ENCODE measurements around the gene INPP4B. TPM values are rescaled to one million over a fixed set of nuclear protein-coding genes. Genes with fewer than 3 reads are reported as not detected.

The INPP4B gene
- polyA plus RNA-seq, 1 experiment: 18.1 TPM

DNA sequence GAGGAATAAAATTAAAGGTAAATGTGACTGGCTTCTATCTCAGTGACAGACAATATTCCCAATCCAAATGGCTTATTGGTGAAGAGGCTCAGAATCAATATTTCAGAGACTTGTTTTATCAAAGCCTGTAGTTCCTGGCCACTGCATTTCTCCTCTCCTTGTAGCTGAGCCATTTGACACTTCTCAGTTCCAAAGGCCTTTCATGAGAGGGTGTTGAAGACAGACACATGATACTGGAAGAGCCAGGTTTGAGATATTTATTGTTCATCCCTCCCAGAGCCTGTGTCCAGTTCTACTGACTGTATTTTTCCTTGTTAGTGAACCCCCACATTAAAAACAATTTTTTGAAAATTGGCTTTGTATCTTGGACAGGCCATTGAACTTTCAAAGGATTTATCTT, 12.9 kb upstream of the INPP4B start:
- TF ChIP-seq, protein P1, sequence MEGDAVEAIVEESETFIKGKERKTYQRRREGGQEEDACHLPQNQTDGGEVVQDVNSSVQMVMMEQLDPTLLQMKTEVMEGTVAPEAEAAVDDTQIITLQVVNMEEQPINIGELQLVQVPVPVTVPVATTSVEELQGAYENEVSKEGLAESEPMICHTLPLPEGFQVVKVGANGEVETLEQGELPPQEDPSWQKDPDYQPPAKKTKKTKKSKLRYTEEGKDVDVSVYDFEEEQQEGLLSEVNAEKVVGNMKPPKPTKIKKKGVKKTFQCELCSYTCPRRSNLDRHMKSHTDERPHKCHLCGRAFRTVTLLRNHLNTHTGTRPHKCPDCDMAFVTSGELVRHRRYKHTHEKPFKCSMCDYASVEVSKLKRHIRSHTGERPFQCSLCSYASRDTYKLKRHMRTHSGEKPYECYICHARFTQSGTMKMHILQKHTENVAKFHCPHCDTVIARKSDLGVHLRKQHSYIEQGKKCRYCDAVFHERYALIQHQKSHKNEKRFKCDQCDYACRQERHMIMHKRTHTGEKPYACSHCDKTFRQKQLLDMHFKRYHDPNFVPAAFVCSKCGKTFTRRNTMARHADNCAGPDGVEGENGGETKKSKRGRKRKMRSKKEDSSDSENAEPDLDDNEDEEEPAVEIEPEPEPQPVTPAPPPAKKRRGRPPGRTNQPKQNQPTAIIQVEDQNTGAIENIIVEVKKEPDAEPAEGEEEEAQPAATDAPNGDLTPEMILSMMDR (IDR thresholded peaks at IDR 0.05; ENCODE audit: insufficient read depth, low read depth, low read length): no peak
- no peak for DNase-seq (ENCODE audit: low read depth)
- no peaks in the 10 kb centered on the region for H3K27me3 ChIP-seq (ENCODE audit: control insufficient read depth, insufficient read depth, low read length)
- POLR2A ChIA-PET: no interaction called here
- H3K36me3 ChIP-seq (ENCODE audit: control insufficient read depth, insufficient read depth, low read length): no peaks in the 10 kb centered on the region
- no peak overlapping the region for H3K4me3 ChIP-seq (ENCODE audit: low read depth, low read length)
- CTCF ChIA-PET: interaction anchor here (1.0 to 1.2 kb wide), 2 partner anchors 18 to 1552 kb away, joined by 3 to 5 read pairs; no protein-coding TSS in a partner anchor

DNA sequence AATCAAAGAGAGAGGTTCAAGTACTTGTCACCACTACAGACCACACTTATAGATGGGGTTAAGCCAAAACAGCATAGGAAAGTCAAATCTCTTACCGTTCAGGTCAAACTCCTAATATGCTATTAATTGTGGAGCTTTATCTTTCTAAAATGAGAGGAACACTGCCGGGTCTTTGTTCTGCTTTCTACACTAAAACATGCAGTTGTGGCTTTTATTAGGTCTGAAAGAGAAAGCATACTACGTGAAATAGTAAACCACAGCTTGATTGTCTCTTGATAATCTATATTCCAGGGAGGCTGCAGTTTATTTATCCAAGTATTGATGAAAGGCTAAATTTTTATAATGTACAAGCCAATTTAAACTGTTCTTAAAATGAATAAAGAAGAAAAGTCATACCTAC, 12.3 kb upstream of the INPP4B start:
- H3K36me3 ChIP-seq (ENCODE audit: control insufficient read depth, insufficient read depth, low read length): no peaks in the 10 kb centered on the region
- no peak overlapping the region for H3K4me3 ChIP-seq (ENCODE audit: low read depth, low read length)
- TF ChIP-seq, protein P1 (IDR thresholded peaks at IDR 0.05; ENCODE audit: insufficient read depth, low read depth, low read length): no peak
- ChIA-PET POLR2A (interaction anchor here (0.6 kb wide), 1 partner anchor 959 kb away, joined by 6 read pairs; no protein-coding TSS in a partner anchor), CTCF (interaction anchor here (1.0 to 1.2 kb wide), 2 partner anchors 17 to 1552 kb away, joined by 3 to 5 read pairs; no protein-coding TSS in a partner anchor)
- no peak for DNase-seq (ENCODE audit: low read depth)
- no peaks in the 10 kb centered on the region for H3K27me3 ChIP-seq (ENCODE audit: control insufficient read depth, insufficient read depth, low read length)

DNA sequence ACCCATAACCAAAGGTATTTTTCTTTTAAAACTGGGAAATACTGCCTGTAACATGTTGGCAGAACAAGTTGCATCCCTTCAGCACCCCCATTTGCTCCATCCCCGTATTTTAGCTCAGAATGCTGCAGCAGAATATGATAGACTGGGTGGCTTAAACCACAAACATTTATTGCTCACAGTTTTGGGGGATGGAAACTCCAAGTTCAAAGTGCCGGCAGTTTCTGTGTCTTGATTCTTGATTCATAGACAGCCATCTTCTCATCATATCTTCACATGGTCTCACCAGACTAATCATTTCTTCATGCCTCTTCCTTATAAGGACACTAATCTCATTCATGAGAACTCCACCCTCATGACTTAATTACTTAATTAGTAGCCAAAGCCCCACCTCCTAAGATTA, 10.5 kb upstream of the INPP4B start:
- ChIA-PET POLR2A (no interaction called here), CTCF (no interaction called here)
- no peak overlapping the region for H3K4me3 ChIP-seq (ENCODE audit: low read depth, low read length)
- TF ChIP-seq, protein P1 (IDR thresholded peaks at IDR 0.05; ENCODE audit: insufficient read depth, low read depth, low read length): no peak
- no peaks in the 10 kb centered on the region for H3K27me3 ChIP-seq (ENCODE audit: control insufficient read depth, insufficient read depth, low read length)
- no peak for DNase-seq (ENCODE audit: low read depth)
- no peaks in the 10 kb centered on the region for H3K36me3 ChIP-seq (ENCODE audit: control insufficient read depth, insufficient read depth, low read length)

DNA sequence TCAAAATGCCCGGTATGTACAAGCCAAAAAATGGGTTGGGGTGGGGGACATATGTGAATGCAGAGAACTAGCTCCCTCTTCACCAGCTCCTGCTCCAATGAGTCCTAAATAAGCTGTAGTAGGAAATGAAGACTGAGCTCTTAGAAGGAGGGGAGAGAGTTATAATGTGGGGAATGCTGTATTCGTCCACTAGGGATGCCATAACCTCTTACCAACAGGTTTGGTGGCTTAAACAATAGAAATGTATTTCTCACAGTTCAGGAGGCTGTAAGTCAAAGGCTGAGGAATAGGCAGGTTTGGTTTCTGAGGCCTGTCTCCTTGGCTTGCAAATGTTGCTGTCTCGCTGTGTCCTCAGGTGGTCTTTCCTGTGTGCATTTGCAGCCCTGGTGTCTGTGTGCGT, 4.4 kb upstream of the INPP4B start:
- Histone ChIP-seq H3K36me3 (ENCODE audit: control insufficient read depth, insufficient read depth, low read length) (no peaks in the 10 kb centered on the region), H3K27me3 (ENCODE audit: control insufficient read depth, insufficient read depth, low read length) (no peaks in the 10 kb centered on the region), H3K4me3 (ENCODE audit: low read depth, low read length) (no peak overlapping the region)
- CTCF ChIA-PET: interaction anchor here (0.7 kb wide), 1 partner anchor 29 kb away, joined by 3 read pairs; no protein-coding TSS in a partner anchor
- POLR2A ChIA-PET: no interaction called here
- no peak for DNase-seq (ENCODE audit: low read depth)
- TF ChIP-seq, protein P1 (IDR thresholded peaks at IDR 0.05; ENCODE audit: insufficient read depth, low read depth, low read length): peak; percentile 36

DNA sequence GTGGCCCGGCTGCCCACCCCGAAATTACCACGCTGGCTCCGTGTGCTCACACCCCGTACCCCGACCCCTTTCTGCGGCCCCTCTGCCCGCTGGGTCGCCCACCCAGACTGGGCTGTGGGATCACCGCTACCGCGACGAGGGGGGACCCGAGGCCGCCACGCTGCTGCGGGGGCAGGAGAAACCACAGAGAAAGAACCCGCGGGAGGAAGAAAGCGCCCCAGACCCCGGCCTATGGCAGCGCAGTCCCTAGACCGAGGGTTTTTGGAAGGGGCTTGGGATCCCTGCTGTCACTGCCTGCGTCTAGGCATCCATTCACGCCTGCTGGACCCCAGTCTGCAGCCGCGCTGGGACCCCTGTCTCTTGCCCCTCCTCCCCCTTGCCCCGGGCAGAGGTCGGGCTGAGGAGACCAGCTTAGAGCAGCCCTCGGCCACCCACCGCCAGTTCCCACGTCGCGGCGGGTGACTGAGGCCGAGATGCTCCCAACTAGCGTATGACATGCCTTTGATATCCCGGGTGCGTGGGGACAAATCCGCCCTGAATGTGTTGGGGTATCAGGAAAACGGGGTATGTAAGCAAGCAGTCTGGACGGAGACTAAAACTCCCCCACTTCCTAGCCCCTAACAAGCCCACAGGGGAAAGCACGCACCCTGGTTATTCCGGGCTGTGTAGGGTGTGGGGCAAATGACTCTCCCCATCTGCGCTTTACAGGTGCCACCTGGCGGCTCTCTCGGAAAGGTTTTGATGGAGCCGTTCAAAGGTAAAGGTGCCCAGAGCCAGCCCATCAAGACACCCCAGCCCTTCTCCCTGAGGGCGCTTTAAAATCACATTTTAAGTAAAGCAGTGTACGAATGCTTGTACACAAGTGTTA, 862 bp upstream of the INPP4B start:
- DNase-seq (ENCODE audit: low read depth): no peak
- Histone ChIP-seq H3K4me3 (ENCODE audit: low read depth, low read length) (peak overlapping the region; percentile 62), H3K36me3 (ENCODE audit: control insufficient read depth, insufficient read depth, low read length) (no peaks in the 10 kb centered on the region), H3K27me3 (ENCODE audit: control insufficient read depth, insufficient read depth, low read length) (no peaks in the 10 kb centered on the region)
- CTCF ChIA-PET: interaction anchor here (1.1 to 1.5 kb wide), 3 partner anchors 19 to 1684 kb away, joined by 3 read pairs; no protein-coding TSS in a partner anchor
- TF ChIP-seq, protein P1 (IDR thresholded peaks at IDR 0.05; ENCODE audit: insufficient read depth, low read depth, low read length): peak; percentile 28
- POLR2A ChIA-PET: interaction anchor here (0.5 to 0.7 kb wide), 3 partner anchors 483 to 1192 kb away, joined by 3 to 5 read pairs (median 4); no protein-coding TSS in a partner anchor
